Smooth muscle cell (in vitro differentiated cells): ENCODE results near the gene KCNA3. TPM values are rescaled to one million over a fixed set of nuclear protein-coding genes. Genes with fewer than 3 reads are reported as not detected.
A peak's percentile ranks its signal among the peaks of the same experiment; 100 is the strongest.

Experiments
- DNase-seq: peaks from one replicate; lab custom pipeline; 2025; ENCODE audit not compliant: unreplicated experiment; lab: John Stamatoyannopoulos, UW
- H2AFZ ChIP-seq: fragments of 200-600 bp; sonication (generic); 2 replicates; pipeline ENCODE4 v1.6.0; 2016; ENCODE audit warnings: antibody characterized with exemption, low read depth, mild to moderate bottlenecking
- H3F3A ChIP-seq: fragments of 200-600 bp; sonication (generic); 2 replicates; pipeline ENCODE4 v1.6.0; 2017; ENCODE audit warnings: antibody characterized with exemption, low read depth
- H3K27ac ChIP-seq: fragments of 200-600 bp; sonication (generic); 2 replicates; pipeline ENCODE4 v1.5.1; 2016; ENCODE audit warnings: low read depth, mild to moderate bottlenecking
- H3K27me3 ChIP-seq: fragments of 200-600 bp; sonication (generic); 2 replicates; pipeline ENCODE4 v1.6.1; 2016; ENCODE audit warnings: low read depth, mild to moderate bottlenecking
- H3K36me3 ChIP-seq: fragments of 200-600 bp; sonication (generic); 2 replicates; pipeline ENCODE4 v1.5.1; 2016; ENCODE audit warnings: low read depth
- H3K4me1 ChIP-seq: fragments of 200-600 bp; sonication (generic); 2 replicates; pipeline ENCODE4 v1.5.1; 2016; ENCODE audit warnings: low read depth
- H3K4me2 ChIP-seq: fragments of 200-600 bp; sonication (generic); 2 replicates; pipeline ENCODE4 v1.6.0; 2016; ENCODE audit warnings: mild to moderate bottlenecking
- H3K4me3 ChIP-seq: fragments of 200-600 bp; sonication (generic); 2 replicates; pipeline ENCODE4 v1.5.1; 2016; ENCODE audit warnings: mild to moderate bottlenecking
- H3K79me2 ChIP-seq: fragments of 200-600 bp; sonication (generic); 2 replicates; pipeline ENCODE4 v1.6.0; 2016; ENCODE audit warnings: low read depth, mild to moderate bottlenecking
- H3K9ac ChIP-seq: fragments of 200-600 bp; sonication (generic); 2 replicates; pipeline ENCODE4 v1.6.0; 2016; ENCODE audit warnings: low read depth
- H3K9me3 ChIP-seq: fragments of 200-600 bp; sonication (generic); replicated peaks from 2 replicates; pipeline ENCODE4 v1.5.1; 2016; ENCODE audit warnings: low read depth
- H4K20me1 ChIP-seq: fragments of 200-600 bp; sonication (generic); 2 replicates; pipeline ENCODE4 v1.6.0; 2016; ENCODE audit warnings: low read depth
- CTCF ChIP-seq: fragments of 200-600 bp; sonication (generic); IDR thresholded peaks from 2 replicates; pipeline ENCODE4 v1.5.1; 2017; ENCODE audit warnings: borderline replicate concordance, mild to moderate bottlenecking, antibody characterized with exemption; ENCODE audit not compliant: insufficient read depth, poor library complexity, severe bottlenecking
- WGBS: methylation state at CpG from one replicate; pipeline ENCODE4 v1.1.7; 2016; ENCODE audit warnings: low lambda C conversion rate; 5-methylcytosine and 5-hydroxymethylcytosine counted together
- polyA plus RNA-seq: library from polyadenylated mRNA; unstranded; fragments of >200 nt; fragmentation: Nextera tagmentation; extraction: Ambion mirVana; gene quantifications from 2 replicates; pipeline ENCODE4 v1.2.1, GENCODE V29; 2016
- total RNA-seq: library from RNA; depleted of rRNA; stranded (reverse); fragments of >200 nt; gene quantifications from 2 replicates; pipeline ENCODE4 v1.2.3, GENCODE V29; 2014

KCNA3 gene
- total and polyA plus RNA-seq, 2 experiments from 2014 or later: 3.7 to 9.3 TPM

- Histone ChIP-seq H3K27ac (no peak overlapping the region), H2AFZ (no peak overlapping the region), H3K4me2 (no peak overlapping the region), H3K4me3 (no peak overlapping the region), H3K79me2 (no peaks in the 10 kb centered on the region), H3K4me1 (no peaks in the 10 kb centered on the region), H3K36me3 (no peaks in the 10 kb centered on the region), H3K27me3 (no peaks in the 10 kb centered on the region), H3F3A (no peaks in the 10 kb centered on the region), H3K9ac (no peak overlapping the region), H4K20me1 (no peaks in the 10 kb centered on the region), H3K9me3 (no peaks in the 10 kb centered on the region)
- WGBS: 94% methylated on average over 4 of the region's 4 CpGs
- DNase-seq: no peak
- no peak for TF ChIP-seq CTCF
Observed at GRCh38 chr1:110636149-110636935, 38.4 kb downstream of the KCNA3 start.

DNA sequence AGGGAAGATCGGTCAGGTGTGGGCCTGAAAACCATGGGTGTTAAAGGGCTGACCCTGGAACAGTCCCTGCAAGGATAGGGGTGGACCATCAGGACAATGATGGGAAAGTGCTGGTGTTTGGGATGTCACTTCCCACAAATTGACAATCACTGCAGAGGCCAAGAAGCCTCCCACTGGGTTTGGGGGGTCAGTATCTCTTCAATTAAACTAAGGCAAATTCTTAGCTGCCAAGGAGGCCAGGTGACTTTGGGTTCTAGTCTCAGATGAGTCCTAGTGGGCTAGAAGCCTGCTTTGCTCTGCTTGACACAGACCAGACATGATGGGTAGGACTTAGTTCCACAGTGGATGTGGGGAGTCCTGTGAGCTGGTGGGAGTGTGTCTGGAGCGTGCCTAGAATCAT is 39.3 kb downstream of the KCNA3 start:
- Histone ChIP-seq H4K20me1 (no peaks in the 10 kb centered on the region), H3K4me3 (no peak overlapping the region), H3K27me3 (no peaks in the 10 kb centered on the region), H2AFZ (no peak overlapping the region), H3F3A (no peaks in the 10 kb centered on the region), H3K9ac (no peak overlapping the region), H3K36me3 (no peaks in the 10 kb centered on the region), H3K27ac (no peak overlapping the region), H3K4me1 (no peaks in the 10 kb centered on the region), H3K4me2 (no peak overlapping the region), H3K9me3 (no peaks in the 10 kb centered on the region), H3K79me2 (no peaks in the 10 kb centered on the region)
- no peak for DNase-seq
- WGBS: 93% methylated on average over 2 of the region's 2 CpGs
- no peak for TF ChIP-seq CTCF

GRCh38 chr1:110634455-110635311 is 40.1 kb downstream of the KCNA3 start:
- TF ChIP-seq CTCF: no peak
- Histone ChIP-seq H3K9ac (no peak overlapping the region), H3K4me2 (no peak overlapping the region), H3K27ac (peak overlapping the region; percentile 25), H3K27me3 (no peaks in the 10 kb centered on the region), H3K4me1 (no peaks in the 10 kb centered on the region), H3K4me3 (no peak overlapping the region), H3K9me3 (no peaks in the 10 kb centered on the region), H2AFZ (no peak overlapping the region), H3K36me3 (no peaks in the 10 kb centered on the region), H4K20me1 (no peaks in the 10 kb centered on the region), H3K79me2 (no peaks in the 10 kb centered on the region), H3F3A (no peaks in the 10 kb centered on the region)
- peak; percentile 36 for DNase-seq
- WGBS: 49% methylated on average over 7 of the region's 7 CpGs
